ENCODE results near the gene LONRF2. TPM values are rescaled to one million over a fixed set of nuclear protein-coding genes. Genes with fewer than 3 reads are reported as not detected.

The LONRF2 gene
- total RNA-seq, 1 donor, result under 0.01 TPM

- Histone ChIP-seq H3K4me2 (ENCODE audit: insufficient read depth, low read length) (no peak overlapping the region), H3K27me3 (ENCODE audit: insufficient read depth, low read length) (no peaks in the 10 kb centered on the region), H3K27ac (ENCODE audit: low read depth, low read length) (no peak overlapping the region), H3K9me3 (ENCODE audit: low read depth, low read length) (no peaks in the 10 kb centered on the region), H3K36me3 (ENCODE audit: insufficient read depth, low read length) (no peaks in the 10 kb centered on the region), H2AFZ (ENCODE audit: low read length) (no peak overlapping the region), H3K4me1 (ENCODE audit: insufficient read depth, low read length) (no peaks in the 10 kb centered on the region), H3K4me3 (ENCODE audit: insufficient read depth, low read length) (no peak overlapping the region), H3K79me2 (ENCODE audit: insufficient read depth, low read length) (no peaks in the 10 kb centered on the region), H4K20me1 (ENCODE audit: insufficient read depth, low read length) (no peaks in the 10 kb centered on the region)
- DNase-seq (ENCODE audit: insufficient read length, low spot score, missing footprints), result no peak
- TF ChIP-seq, protein P1, sequence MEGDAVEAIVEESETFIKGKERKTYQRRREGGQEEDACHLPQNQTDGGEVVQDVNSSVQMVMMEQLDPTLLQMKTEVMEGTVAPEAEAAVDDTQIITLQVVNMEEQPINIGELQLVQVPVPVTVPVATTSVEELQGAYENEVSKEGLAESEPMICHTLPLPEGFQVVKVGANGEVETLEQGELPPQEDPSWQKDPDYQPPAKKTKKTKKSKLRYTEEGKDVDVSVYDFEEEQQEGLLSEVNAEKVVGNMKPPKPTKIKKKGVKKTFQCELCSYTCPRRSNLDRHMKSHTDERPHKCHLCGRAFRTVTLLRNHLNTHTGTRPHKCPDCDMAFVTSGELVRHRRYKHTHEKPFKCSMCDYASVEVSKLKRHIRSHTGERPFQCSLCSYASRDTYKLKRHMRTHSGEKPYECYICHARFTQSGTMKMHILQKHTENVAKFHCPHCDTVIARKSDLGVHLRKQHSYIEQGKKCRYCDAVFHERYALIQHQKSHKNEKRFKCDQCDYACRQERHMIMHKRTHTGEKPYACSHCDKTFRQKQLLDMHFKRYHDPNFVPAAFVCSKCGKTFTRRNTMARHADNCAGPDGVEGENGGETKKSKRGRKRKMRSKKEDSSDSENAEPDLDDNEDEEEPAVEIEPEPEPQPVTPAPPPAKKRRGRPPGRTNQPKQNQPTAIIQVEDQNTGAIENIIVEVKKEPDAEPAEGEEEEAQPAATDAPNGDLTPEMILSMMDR (IDR thresholded peaks at IDR 0.05; ENCODE audit: extremely low read depth, low read depth, low read length), result no peak
Observed at GRCh38 chr2:100301881-100302584, 20.3 kb downstream of the LONRF2 start.

DNA sequence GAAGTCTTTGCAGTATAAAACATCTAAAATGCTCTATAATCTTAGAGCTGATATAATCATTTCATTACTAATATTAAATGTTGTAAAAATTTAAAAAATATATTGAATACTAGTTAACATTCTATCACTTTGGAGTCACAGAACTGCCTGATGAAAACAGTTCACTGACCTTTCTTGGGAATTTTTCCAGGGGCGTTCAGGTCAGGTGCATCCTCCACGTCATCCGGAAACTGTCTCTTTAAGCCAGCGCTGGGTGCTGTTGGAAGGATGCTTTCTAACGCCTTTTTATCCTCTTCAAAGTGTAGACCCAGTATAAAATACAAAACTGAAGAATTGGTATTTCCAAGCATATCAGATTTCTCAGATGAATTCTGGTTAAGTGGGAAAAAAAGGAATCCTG, 22.8 kb downstream of the LONRF2 start:
- Histone ChIP-seq H3K4me1 (ENCODE audit: insufficient read depth, low read length) (no peaks in the 10 kb centered on the region), H3K79me2 (ENCODE audit: insufficient read depth, low read length) (no peaks in the 10 kb centered on the region), H3K27ac (ENCODE audit: low read depth, low read length) (no peak overlapping the region), H3K4me3 (ENCODE audit: insufficient read depth, low read length) (no peak overlapping the region), H3K4me2 (ENCODE audit: insufficient read depth, low read length) (no peak overlapping the region), H2AFZ (ENCODE audit: low read length) (no peak overlapping the region), H3K9me3 (ENCODE audit: low read depth, low read length) (no peaks in the 10 kb centered on the region), H3K27me3 (ENCODE audit: insufficient read depth, low read length) (no peaks in the 10 kb centered on the region), H3K36me3 (ENCODE audit: insufficient read depth, low read length) (no peaks in the 10 kb centered on the region), H4K20me1 (ENCODE audit: insufficient read depth, low read length) (no peaks in the 10 kb centered on the region)
- TF ChIP-seq, protein P1 (IDR thresholded peaks at IDR 0.05; ENCODE audit: extremely low read depth, low read depth, low read length), result no peak
- no peak for DNase-seq (ENCODE audit: insufficient read length, low spot score, missing footprints)

- peak; percentile 39 for DNase-seq (ENCODE audit: insufficient read length, low spot score, missing footprints)
- Histone ChIP-seq H3K9me3 (ENCODE audit: low read depth, low read length) (no peaks in the 10 kb centered on the region), H3K4me2 (ENCODE audit: insufficient read depth, low read length) (no peak overlapping the region), H2AFZ (ENCODE audit: low read length) (no peak overlapping the region), H3K79me2 (ENCODE audit: insufficient read depth, low read length) (no peaks in the 10 kb centered on the region), H3K27me3 (ENCODE audit: insufficient read depth, low read length) (peaks cover 5% of the 10 kb centered on the region), H3K36me3 (ENCODE audit: insufficient read depth, low read length) (no peaks in the 10 kb centered on the region), H3K27ac (ENCODE audit: low read depth, low read length) (no peak overlapping the region), H3K4me3 (ENCODE audit: insufficient read depth, low read length) (no peak overlapping the region), H3K4me1 (ENCODE audit: insufficient read depth, low read length) (peaks cover 2% of the 10 kb centered on the region), H4K20me1 (ENCODE audit: insufficient read depth, low read length) (no peaks in the 10 kb centered on the region)
- TF ChIP-seq, protein P1 (IDR thresholded peaks at IDR 0.05; ENCODE audit: extremely low read depth, low read depth, low read length), result no peak
Observed at GRCh38 chr2:100297511-100297910, 24.8 kb downstream of the LONRF2 start.

GRCh38 chr2:100294162-100294497, 28.2 kb downstream of the LONRF2 start:
- H3K79me2 ChIP-seq (ENCODE audit: insufficient read depth, low read length), result no peaks in the 10 kb centered on the region
- peaks cover 23% of the 10 kb centered on the region for H3K4me1 ChIP-seq (ENCODE audit: insufficient read depth, low read length)
- H4K20me1 ChIP-seq (ENCODE audit: insufficient read depth, low read length), result no peaks in the 10 kb centered on the region
- TF ChIP-seq, protein P1 (IDR thresholded peaks at IDR 0.05; ENCODE audit: extremely low read depth, low read depth, low read length), result no peak
- no peak overlapping the region for H3K4me3 ChIP-seq (ENCODE audit: insufficient read depth, low read length)
- no peaks in the 10 kb centered on the region for H3K9me3 ChIP-seq (ENCODE audit: low read depth, low read length)
- peaks cover 5% of the 10 kb centered on the region for H3K27me3 ChIP-seq (ENCODE audit: insufficient read depth, low read length)
- H3K4me2 ChIP-seq (ENCODE audit: insufficient read depth, low read length), result no peak overlapping the region
- no peak for DNase-seq (ENCODE audit: insufficient read length, low spot score, missing footprints)
- H3K27ac ChIP-seq (ENCODE audit: low read depth, low read length), result no peak overlapping the region
- H2AFZ ChIP-seq (ENCODE audit: low read length), result no peak overlapping the region
- H3K36me3 ChIP-seq (ENCODE audit: insufficient read depth, low read length), result no peaks in the 10 kb centered on the region

Measured in osteoblast (primary cell).